Activated CD8-positive, alpha-beta memory T cell treated with anti-CD3 and anti-CD28 coated beads for 1 hour (primary cell): Measurements from ENCODE around the gene CCL15.
"Not testable (repeated sequence)": the region's sequence is repeated elsewhere in the genome, so short reads cannot be mapped to it uniquely, and the experiment has no call there.

ENCODE experiments used
- DNase-seq, 2 donors: peaks; one replicate each; pipeline ENCODE4 v3.0.0-alpha.2; 2020; ENCODE audit warnings: low read depth in 1 of 2; ENCODE audit errors: extremely low read depth in 1 of 2

Gene CCL15, protein sequence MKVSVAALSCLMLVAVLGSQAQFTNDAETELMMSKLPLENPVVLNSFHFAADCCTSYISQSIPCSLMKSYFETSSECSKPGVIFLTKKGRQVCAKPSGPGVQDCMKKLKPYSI

GRCh38 chr17:36001110-36001771 is at the start of gene CCL15:
Gene CCL15, minus strand, starts transcription at chr17:36001553. Its CDS starts 61 bp downstream, at chr17:36001492.
- no peak for DNase-seq

DNA sequence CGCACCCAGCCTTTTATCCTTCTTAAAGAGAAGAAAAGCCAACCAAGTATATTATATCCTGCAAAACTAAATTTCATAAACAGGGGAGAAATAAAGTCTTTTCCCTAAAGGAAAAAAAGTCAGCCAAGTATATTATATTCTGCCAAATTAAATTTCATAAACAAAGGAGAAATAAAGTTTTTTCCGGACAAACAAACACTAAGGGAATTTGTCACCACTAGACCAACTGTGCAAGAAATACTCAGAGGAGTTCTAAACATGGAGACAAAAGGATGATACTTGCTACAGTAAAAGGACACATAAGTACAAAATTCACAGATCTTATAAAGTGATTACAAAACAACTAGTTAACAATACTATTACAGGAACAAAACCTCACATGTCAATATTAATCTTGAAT is 48.3 kb upstream of the CCL15 start:
- DNase-seq, result no peak

GRCh38 chr17:36048066-36048465 is 46.7 kb upstream of the CCL15 start:
- DNase-seq, result no peak

DNA sequence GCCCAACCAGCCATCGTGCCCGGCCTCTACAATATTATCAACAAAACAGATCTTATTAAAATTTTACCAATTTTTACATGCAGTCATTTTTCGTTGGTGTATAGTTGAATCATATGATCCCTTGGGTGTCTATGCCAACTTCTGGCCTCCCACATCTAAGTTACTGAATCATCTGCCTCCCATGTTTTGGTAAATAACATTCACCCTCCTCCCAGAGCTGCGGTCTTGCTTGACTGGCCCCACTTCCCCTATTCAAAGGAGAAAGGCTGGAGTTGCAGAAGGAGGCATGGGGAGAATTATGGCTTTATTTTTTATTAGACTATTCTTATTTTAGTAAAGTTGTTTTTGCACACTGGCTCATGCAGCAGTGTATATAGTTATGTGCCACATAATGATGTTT is 34.9 kb upstream of the CCL15 start:
- DNase-seq, result no peak

DNA sequence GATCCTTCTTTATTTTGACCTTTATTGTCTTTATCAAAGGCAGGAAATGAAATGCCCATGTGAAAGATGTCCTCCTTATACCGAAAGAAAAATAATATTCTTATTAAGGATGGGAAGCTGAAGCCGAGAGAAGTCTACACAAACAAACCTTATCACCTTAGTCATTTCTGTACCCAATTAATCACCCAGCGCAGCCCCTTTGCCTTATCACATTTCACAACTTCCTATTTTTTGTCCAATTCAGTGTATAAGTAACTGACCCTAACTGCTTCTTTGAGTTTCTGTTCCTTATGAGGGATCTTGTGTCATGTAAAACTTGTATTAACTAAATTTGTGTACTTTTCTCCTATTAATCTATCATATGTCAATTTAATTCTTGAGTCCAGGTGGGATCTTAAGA is 32.8 kb upstream of the CCL15 start:
- DNase-seq, result no peak

GRCh38 chr17:36030956-36031355 is 29.6 kb upstream of the CCL15 start:
- no peak for DNase-seq

DNA sequence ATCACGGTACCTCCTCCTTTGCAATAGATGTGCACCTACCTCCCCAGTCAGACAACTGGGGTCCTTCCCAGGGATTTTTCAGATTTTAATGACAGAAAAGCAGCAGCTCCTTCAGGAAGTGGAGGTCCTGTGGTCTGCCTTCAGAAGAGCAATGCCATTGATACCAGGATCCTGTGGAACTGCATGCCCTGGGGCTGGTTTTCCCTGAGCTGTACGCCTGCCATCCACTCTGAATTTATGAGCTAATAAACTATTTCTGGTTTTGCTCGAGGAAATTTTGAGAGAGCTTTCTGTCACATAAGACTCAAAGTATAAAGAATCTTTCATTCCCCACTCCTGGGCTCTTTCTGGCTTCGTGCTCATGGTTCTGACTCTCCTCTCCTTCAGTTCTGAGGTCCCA is 26.4 kb upstream of the CCL15 start:
- no peak for DNase-seq

DNA sequence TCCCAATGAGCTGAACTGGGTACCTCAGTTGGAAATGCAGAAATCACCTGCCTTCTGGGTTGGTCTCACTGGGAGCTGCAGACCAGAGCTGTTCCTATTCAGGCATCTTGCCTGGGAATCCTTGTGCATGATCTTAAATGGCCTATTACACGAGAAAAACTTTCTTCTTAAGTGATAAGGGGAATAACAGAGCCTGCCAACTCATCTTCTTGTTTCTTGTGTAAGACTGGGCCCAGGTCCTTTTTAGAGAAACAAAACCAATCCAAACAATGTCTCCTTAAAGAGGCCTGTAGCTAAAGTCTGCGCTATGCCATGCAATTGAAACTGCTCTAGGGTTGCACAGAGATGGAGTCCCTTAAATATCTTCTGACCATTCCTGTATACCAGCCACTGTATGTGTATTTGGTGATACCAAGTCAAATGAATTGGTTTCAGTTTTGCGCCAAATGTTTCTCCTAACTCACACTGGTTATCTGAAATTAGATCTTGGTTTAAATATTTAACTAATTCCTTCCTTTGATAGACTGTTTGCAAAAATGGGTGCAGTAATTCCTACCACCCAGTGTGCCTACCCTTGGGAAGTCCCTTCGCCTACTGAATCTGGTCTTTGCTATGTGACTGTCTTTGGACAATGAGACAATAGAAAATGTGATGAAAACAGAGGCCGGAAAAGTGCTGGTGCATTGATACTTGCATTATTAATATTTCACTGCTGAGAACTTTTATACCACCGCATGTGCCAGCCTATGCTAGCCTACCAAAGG is 22.9 kb upstream of the CCL15 start:
- no peak for DNase-seq

GRCh38 chr17:36019423-36019822 is 18.1 kb upstream of the CCL15 start:
- DNase-seq, result no peak

- no peak for DNase-seq
Measured at GRCh38 chr17:36017799-36018198, 16.4 kb upstream of the CCL15 start, which contains the start of gene CCL23. Gene CCL23, minus strand, starts transcription at chr17:36017972. Its CDS starts 75 bp downstream, at chr17:36017897.

GRCh38 chr17:36016555-36016954 is 15.2 kb upstream of the CCL15 start:
- no peak for DNase-seq

GRCh38 chr17:36015895-36016294 is 14.5 kb upstream of the CCL15 start:
- DNase-seq, result not testable (repeated sequence)

GRCh38 chr17:36014946-36015345 is 13.6 kb upstream of the CCL15 start:
- no peak for DNase-seq

GRCh38 chr17:36011201-36011600 is 9.8 kb upstream of the CCL15 start:
- no peak for DNase-seq

GRCh38 chr17:36008998-36009665 is 7.8 kb upstream of the CCL15 start:
- no peak for DNase-seq

- DNase-seq, result no peak
Measured at GRCh38 chr17:36004594-36005108, 3.3 kb upstream of the CCL15 start.

- DNase-seq, result no peak
Measured at GRCh38 chr17:36002631-36003030, 1.3 kb upstream of the CCL15 start.

- no peak for DNase-seq
Measured at GRCh38 chr17:36001862-36002603, 680 bp upstream of the CCL15 start.

GRCh38 chr17:36000732-36001109 is 632 bp downstream of the CCL15 start:
- no peak for DNase-seq

- DNase-seq, result no peak
Measured at GRCh38 chr17:35998756-35999155, 2.6 kb downstream of the CCL15 start.
